HG03342 (cell line): Measurements from ENCODE around the gene UBA5.
A peak's percentile ranks its signal among the peaks of the same experiment; 100 is the strongest.

Experiments used
- ATAC-seq: cut with Tn5 transposase; IDR thresholded peaks from one replicate; pipeline ENCODE4 v1.9.1; 2021; ENCODE audit warnings: mild to moderate bottlenecking, moderate library complexity; ENCODE audit not compliant: unreplicated experiment

The UBA5 gene

DNA sequence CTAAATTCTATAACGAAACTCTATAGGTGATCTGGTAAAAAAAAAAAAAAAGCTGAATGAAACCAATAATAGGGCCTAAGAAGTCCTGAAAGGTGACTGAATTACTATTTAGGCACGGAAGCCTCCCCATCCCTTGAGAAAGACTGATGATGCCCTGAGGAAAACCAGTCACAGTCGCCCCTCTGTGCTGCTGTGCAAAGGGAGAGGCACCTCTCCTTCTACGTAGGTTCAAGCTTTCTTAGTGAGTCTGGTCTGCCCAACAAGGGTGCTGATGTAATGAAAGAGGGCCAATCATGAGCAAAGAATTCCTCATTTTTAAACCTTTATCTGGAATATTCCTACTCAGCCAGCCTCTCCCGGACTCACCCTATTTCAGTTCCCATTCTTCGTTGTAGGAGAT is 50.2 kb downstream of the UBA5 start:
- no peak for ATAC-seq

DNA sequence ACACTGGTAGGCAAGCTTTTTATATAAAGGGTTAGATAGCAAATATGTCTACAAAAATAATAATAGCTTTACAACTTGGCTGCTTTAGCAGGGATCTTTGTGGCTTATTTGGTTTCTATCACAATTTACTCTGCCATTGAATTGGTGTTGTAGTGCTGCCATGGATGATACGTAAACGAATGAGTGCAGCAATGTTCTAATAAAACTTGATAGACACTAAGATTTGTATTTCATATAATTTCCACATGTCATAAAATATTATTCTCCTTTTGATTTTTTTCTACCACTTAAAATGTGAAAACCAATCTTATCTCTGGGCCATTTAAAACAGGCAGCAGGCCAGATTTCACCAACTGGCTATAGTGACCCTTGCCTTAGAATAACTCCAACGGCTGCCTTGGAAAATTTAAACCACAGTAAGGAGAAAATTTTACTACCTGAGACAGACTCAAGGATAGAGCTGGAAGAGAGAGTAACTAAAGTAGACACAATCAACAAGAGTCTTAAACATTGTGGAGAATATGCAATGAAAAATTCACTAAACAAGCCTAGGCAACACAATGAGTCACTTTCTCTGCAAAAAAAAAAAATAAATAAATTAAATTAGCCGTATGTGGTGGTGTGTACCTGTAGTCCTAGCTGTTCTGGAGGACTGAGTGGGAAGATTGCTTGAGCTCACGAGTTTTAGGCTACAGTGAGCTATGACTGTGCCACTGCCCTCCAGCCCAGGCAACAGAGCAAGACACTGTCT is 54.0 kb downstream of the UBA5 start:
- no peak for ATAC-seq

DNA sequence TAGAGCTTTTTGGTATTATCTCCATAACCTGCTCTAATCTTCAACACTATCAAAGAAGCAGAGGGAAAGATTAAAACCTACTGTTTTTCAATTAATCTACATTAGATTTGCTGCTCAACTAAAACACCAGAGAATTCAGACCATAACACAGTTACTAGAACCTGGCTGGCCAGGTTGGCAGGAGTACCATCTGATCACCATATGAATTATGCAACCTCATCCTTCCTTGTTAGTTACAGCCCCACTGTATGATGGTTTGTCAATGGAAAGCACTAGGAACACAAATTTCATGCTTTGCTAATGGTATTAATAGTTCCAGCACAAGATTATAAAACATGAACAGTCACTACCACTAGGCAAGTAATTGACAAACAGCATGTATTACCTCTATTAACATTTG is 56.2 kb downstream of the UBA5 start:
- no peak for ATAC-seq

DNA sequence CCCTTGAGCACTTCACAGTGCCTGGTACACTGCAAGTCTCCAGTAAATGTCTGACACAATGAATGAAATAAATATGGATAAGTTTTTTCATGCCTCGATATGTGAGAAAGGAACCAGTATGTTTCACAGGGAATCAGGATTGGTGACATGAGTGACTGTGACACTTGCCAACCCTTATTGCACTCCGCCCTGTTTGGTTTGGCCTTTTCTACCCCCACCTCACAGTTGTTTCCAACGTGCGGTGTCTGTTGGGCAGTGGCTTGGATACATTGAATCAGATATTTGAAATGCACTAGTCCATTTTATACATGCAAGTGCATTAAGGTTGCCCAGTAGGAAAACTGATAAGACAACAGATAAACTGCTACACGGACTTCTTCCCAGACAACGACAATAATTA is 60.1 kb downstream of the UBA5 start:
- ATAC-seq, result no peak

DNA sequence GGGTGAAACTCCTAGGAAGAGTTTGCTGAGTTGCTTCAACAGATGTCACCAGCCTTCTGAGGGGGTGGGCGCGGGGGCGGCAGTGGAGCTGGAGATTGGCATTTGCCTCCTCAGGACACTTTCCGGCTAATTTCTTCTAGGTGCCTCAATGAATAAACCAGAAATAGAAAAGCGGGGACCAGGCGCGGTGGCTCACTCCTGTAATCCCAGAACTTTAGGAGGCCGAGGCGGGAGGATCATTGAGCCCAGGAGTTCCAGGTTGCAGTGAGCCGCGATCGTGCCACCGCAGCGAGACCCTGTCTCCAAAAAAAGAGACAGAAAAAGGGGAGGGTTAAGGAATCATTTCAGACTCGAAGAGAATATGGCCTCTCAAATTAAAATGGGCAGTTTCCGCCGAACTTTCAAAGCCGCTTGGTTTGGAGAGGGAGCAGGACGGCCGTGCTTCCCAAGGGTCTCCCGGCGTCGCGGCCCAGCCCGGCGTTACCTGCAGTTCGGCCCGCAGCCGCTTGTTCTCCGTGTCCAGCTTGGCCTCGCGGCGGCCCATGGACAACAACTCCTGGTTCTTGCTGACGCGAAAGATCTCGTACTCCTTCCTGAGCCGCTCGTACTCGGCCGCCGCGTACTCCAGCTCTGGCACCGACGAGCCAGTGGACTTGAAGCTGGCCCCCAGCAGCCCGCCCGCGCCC is 61.5 kb downstream of the UBA5 start:
- peak; percentile 16 for ATAC-seq

DNA sequence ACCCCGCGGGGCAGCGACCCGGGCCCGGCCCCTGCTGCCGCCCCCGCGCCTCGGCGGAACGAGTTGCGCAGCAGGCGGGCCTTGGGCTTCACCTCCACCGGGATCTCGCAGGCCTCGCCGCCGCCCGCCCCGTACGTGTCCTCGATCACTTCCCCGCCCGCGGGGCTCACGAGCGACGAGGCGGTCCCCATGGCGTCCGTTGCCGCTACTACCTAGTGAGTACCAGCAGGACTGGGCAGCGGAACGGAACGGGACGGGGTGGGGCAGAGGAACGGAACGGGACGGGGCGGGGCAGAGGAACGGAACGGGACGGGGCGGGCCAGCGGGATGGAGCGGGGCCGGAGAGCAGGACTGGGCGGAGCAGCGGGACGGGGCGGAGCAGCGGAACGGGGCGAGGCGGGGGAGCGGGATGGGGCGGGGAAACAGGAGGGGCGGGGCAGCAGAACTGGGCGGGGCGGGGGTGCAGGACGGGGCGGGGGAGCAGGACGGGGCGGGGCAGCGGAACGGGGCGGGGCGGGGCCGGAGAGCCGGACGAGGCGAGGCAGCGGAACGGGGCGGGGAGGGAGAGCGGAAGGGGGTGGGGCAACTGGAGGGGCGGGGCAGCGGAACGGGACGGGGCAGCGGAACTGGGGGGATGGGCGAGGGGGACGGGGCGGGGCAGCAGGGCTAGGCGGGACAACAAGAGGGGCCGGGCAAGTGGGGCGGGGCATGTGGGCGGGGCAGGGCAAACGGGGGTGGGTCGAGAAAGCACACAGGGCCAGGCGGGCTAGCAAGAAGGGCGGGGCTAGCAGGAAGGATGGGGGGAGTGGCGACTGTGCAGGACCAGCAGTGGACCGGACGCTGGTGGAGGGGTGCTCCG is 62.3 kb downstream of the UBA5 start, which contains the start of gene NPHP3:
Gene NPHP3 (minus strand): TSS at position 245 of the 859 bp plus-strand sequence. CDS start 54 bp downstream, at position 191.
- ATAC-seq, result peak; percentile 81

DNA sequence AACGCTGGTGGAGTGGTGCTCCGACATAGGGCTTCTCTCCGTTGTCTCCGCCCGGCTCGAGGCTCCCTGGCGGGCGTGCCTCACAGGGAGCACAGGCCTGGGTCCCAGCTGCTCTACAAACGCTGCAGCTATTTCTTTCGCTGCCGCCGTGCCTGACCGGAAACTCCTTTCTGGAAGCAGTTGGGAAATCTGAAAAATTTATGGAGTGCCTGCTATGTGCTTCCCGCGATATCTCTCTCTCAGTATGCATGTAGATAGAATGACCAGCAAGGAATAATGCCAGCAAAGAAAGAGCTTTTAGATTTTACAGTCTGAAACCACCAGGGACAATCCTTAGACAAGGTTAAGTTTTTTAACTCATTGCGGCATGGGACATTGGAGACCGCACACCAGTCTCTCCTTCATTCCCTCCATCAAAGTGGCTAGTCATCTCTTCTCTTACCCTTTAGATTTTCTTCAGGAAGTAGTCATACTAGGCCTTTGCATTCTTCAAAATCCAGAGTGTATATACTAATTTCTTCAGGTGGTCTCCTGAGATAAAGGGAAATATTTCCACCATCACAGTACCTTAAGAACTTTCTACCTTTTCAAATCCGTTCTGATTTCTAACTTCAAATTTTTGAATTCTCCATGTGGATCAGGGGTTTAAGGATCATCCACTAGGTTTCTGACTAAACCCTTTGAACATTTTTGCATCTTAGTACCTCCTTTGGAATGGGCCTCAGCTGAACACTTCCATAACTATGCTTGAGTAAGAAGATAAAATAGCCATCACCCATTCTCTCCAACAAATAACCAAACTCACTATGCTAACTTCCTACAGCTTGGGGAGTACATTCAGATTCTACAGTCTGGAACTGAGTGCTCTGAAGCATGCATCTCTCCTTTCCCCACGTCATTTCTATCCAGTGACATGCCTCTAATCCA is 63.2 kb downstream of the UBA5 start:
- peak; percentile 14 for ATAC-seq

DNA sequence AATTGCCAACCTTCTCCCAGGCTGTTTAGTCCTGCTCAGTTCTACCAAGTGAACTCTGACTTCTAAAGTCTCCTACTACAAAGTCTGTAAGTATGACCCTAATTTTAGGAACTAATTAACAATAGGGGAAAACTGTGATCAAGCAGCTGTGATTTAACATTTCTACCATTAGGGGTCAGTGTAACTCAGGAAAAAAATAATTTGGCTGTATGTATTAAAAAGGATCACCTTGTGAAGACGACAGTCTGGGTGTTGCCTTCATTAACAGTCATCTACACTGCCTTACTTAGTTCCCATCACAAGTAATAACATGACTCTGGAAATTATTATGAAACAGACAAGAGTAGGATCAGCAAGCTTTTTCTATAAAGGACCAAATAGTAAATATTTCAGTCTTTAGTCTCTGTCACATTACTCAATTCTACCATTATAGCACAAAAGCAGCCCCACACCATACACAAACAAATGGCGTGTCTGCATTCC is 66.3 kb downstream of the UBA5 start:
- no peak for ATAC-seq
